B cell (primary cell): ENCODE data around the gene TRIO.

Experiments used
- CTCF ChIP-seq: fragments of 200-600 bp; IDR thresholded peaks from one replicate; pipeline ENCODE4 v1.8.0; 2022; ENCODE audit warnings: antibody characterized with exemption, mild to moderate bottlenecking
- EZH2 ChIP-seq: IDR thresholded peaks from 2 replicates; pipeline ENCODE4 v1.6.1; 2012; ENCODE audit warnings: borderline replicate concordance, low read depth, mild to moderate bottlenecking, moderate library complexity, low read length; ENCODE audit not compliant: insufficient read depth, poor library complexity, severe bottlenecking

GRCh38 chr5:14235872-14236271 lies 92.7 kb downstream of the TRIO start:
- TF ChIP-seq CTCF: no peak
- no peak for TF ChIP-seq EZH2
